ENCODE results near the gene ARFGEF3. TPM values are rescaled to one million over a fixed set of nuclear protein-coding genes. Genes with fewer than 3 reads are reported as not detected.

Gene ARFGEF3
- total RNA-seq, 1 donor from 2014 or later = 40.1 TPM

Other genes starting within 250 kb of the ARFGEF3 start
- gene PERP, start 54.5 kb upstream of the ARFGEF3 start, total RNA-seq = 95.5 TPM
- gene PBOV1, start 56.6 kb downstream of the ARFGEF3 start, total RNA-seq = not detected
- gene SMIM28, start 216.0 kb downstream of the ARFGEF3 start, total RNA-seq = not detected
- 101 TPM for gene HEBP2, start 242.3 kb downstream of the ARFGEF3 start, total RNA-seq

Data from ureter (tissue), 1 donor.